Measurements from ENCODE around the gene EEA1.

The EEA1 gene

DNA sequence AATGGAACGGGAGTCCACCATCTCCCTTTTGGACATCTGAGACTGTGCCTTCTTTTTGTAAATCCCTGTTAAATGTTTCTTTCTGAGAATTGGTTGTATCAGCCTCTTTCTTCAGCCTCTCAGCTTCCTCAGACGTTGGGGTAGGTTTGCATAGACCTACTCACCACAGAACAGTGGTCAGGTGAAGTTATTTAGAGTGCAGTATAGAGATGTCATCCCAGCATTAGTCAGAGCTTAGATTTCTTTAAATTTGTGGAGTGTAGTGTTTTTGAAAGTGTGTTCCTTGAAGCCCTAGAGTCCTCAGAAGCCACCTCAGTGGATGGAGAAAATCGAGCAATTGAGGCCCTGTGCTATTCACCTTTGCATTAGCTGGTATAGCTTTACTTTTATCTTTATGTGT, 8.9 kb upstream of the EEA1 start:
- TF ChIP-seq, protein P1, sequence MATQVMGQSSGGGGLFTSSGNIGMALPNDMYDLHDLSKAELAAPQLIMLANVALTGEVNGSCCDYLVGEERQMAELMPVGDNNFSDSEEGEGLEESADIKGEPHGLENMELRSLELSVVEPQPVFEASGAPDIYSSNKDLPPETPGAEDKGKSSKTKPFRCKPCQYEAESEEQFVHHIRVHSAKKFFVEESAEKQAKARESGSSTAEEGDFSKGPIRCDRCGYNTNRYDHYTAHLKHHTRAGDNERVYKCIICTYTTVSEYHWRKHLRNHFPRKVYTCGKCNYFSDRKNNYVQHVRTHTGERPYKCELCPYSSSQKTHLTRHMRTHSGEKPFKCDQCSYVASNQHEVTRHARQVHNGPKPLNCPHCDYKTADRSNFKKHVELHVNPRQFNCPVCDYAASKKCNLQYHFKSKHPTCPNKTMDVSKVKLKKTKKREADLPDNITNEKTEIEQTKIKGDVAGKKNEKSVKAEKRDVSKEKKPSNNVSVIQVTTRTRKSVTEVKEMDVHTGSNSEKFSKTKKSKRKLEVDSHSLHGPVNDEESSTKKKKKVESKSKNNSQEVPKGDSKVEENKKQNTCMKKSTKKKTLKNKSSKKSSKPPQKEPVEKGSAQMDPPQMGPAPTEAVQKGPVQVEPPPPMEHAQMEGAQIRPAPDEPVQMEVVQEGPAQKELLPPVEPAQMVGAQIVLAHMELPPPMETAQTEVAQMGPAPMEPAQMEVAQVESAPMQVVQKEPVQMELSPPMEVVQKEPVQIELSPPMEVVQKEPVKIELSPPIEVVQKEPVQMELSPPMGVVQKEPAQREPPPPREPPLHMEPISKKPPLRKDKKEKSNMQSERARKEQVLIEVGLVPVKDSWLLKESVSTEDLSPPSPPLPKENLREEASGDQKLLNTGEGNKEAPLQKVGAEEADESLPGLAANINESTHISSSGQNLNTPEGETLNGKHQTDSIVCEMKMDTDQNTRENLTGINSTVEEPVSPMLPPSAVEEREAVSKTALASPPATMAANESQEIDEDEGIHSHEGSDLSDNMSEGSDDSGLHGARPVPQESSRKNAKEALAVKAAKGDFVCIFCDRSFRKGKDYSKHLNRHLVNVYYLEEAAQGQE (IDR thresholded peaks at IDR 0.05; ENCODE audit: insufficient read depth in 1 of 2, low read depth in 2 of 2, low read length in 2 of 2), result no peak
- TF ChIP-seq SIN3A (IDR thresholded peaks at IDR 0.05; ENCODE audit: borderline replicate concordance, insufficient read depth, low read length), result no peak
- no peak for TF ChIP-seq TAF1 (IDR thresholded peaks at IDR 0.05; ENCODE audit: borderline replicate concordance, insufficient read depth, low read length)
- TF ChIP-seq POLR2AphosphoS5 (IDR thresholded peaks at IDR 0.05; ENCODE audit: low read depth, low read length), result no peak
- TF ChIP-seq FOXP2 (optimal IDR thresholded peaks at IDR 0.05; ENCODE audit: borderline replicate concordance, extremely low read depth, extremely low read length, insufficient read depth), result no peak

DNA sequence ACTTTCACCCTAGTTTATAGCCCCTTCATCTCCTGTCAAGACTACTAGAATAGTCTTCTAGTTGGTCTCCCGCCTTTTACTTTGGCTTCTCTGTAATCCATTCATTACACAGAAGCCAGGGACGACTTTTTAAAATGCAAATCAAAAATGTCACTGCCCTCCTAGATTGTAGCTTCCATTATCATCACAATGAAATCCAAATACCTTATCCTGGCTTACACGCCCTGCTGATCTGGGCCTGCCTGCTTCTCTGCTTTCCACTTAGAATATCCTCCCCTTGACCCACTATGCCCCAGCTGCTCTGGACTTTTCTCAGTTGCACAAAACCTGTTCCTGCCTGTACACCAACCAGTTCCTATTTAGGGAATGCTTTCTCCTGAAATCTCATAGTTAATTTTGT, 4.5 kb upstream of the EEA1 start:
- TF ChIP-seq POLR2AphosphoS5 (IDR thresholded peaks at IDR 0.05; ENCODE audit: low read depth, low read length) (no peak), TAF1 (IDR thresholded peaks at IDR 0.05; ENCODE audit: borderline replicate concordance, insufficient read depth, low read length) (no peak), FOXP2 (optimal IDR thresholded peaks at IDR 0.05; ENCODE audit: borderline replicate concordance, extremely low read depth, extremely low read length, insufficient read depth) (no peak), SIN3A (IDR thresholded peaks at IDR 0.05; ENCODE audit: borderline replicate concordance, insufficient read depth, low read length) (no peak)
- TF ChIP-seq, protein P1 (IDR thresholded peaks at IDR 0.05; ENCODE audit: insufficient read depth in 1 of 2, low read depth in 2 of 2, low read length in 2 of 2), result no peak

DNA sequence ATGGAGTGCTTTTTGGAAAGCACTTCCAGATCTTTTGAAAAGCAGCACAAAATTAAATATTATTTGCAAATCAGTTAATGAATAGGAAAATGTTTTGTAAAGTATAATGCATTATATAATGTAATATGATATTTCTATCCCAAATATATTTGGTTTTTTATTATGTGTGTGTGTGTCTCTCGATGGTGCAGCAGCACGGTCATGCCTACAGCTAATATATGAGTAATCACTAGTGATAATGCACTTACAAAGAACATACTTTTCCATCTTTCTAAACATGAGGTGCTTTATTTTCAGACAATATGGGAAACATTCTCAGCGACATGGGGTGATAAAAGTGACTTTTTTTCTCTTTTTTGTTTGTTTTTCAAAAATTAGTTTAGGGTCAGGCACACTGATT, 1.3 kb upstream of the EEA1 start:
- TF ChIP-seq FOXP2 (optimal IDR thresholded peaks at IDR 0.05; ENCODE audit: borderline replicate concordance, extremely low read depth, extremely low read length, insufficient read depth) (no peak), TAF1 (IDR thresholded peaks at IDR 0.05; ENCODE audit: borderline replicate concordance, insufficient read depth, low read length) (no peak), POLR2AphosphoS5 (IDR thresholded peaks at IDR 0.05; ENCODE audit: low read depth, low read length) (no peak), SIN3A (IDR thresholded peaks at IDR 0.05; ENCODE audit: borderline replicate concordance, insufficient read depth, low read length) (no peak)
- TF ChIP-seq, protein P1 (IDR thresholded peaks at IDR 0.05; ENCODE audit: insufficient read depth in 1 of 2, low read depth in 2 of 2, low read length in 2 of 2), result no peak

DNA sequence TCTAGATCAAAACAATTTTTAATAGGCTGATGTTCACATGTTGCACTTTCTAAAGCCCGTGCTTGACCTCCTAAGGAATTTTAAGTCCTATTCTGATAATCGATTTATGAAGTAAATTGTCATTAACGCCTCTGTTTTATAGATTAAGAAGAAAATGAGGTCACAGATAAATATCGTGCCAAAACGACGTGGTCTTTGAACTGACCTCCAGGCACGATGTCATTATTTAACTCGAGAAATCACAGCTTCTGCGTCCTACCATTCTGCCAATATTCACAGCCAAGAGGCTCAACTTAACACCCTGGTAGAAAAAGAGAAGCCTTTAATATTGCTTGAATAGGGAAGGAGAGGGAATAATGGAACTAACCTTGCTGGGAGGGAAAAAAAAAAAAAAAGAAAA, 888 bp upstream of the EEA1 start:
- TF ChIP-seq, protein P1 (IDR thresholded peaks at IDR 0.05; ENCODE audit: insufficient read depth in 1 of 2, low read depth in 2 of 2, low read length in 2 of 2), result no peak
- TF ChIP-seq FOXP2 (optimal IDR thresholded peaks at IDR 0.05; ENCODE audit: borderline replicate concordance, extremely low read depth, extremely low read length, insufficient read depth) (no peak), TAF1 (IDR thresholded peaks at IDR 0.05; ENCODE audit: borderline replicate concordance, insufficient read depth, low read length) (no peak), SIN3A (IDR thresholded peaks at IDR 0.05; ENCODE audit: borderline replicate concordance, insufficient read depth, low read length) (no peak), POLR2AphosphoS5 (IDR thresholded peaks at IDR 0.05; ENCODE audit: low read depth, low read length) (no peak)

DNA sequence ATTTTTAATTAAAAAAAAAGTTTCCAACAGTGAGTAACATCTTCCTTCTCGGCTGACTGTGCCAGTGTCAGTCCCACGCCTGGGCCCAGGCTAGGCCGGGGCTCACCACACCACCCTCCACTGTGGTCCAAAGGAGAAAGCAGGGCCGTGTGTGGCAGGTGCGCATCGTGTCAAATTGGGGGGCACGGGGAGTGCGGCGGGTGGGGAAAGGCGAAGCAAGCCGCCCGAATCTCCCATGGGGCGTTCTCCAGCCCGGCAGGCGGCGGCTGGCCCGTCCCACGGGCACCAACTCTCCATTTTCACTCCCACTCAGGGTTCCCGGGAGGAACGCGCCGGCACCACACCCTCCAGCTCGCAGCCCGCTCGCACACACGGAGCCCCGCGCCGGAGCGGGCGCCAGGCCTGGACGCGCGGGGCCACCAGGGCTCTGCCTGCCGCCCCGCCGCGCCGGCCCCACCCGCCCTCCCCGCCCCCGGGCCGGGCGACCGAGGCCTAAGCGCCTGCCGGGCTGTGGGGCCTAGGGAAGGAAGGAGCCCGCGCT, 604 bp downstream of the EEA1 start:
- TF ChIP-seq POLR2AphosphoS5 (IDR thresholded peaks at IDR 0.05; ENCODE audit: low read depth, low read length), result no peak
- TF ChIP-seq FOXP2 (optimal IDR thresholded peaks at IDR 0.05; ENCODE audit: borderline replicate concordance, extremely low read depth, extremely low read length, insufficient read depth), result no peak
- no peak for TF ChIP-seq TAF1 (IDR thresholded peaks at IDR 0.05; ENCODE audit: borderline replicate concordance, insufficient read depth, low read length)
- TF ChIP-seq, protein P1 (IDR thresholded peaks at IDR 0.05; ENCODE audit: insufficient read depth in 1 of 2, low read depth in 2 of 2, low read length in 2 of 2), result no peak
- no peak for TF ChIP-seq SIN3A (IDR thresholded peaks at IDR 0.05; ENCODE audit: borderline replicate concordance, insufficient read depth, low read length)
